Measurements from ENCODE around the gene PGM1.

The PGM1 gene

DNA sequence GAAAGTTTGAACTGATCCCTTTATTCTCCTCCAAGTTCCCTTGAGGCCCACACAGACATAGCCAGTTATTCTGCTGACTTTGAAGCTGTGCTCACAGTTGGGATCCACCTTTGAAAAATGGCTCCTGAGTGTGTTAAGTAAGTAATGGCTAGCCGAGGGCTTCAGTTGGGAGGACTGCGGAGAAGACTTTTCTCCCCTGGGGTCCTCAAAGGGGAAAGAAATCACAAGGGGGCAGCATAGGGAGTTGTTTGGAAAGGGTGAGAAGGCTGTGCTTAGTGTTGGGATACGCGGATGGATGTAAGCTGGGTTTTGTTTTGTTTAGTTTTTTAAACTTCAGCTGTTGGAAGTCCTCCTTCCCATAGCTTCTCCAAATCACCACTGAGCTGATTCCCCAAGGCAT lies 8.3 kb downstream of the PGM1 start:
- no peak for DNase-seq

DNA sequence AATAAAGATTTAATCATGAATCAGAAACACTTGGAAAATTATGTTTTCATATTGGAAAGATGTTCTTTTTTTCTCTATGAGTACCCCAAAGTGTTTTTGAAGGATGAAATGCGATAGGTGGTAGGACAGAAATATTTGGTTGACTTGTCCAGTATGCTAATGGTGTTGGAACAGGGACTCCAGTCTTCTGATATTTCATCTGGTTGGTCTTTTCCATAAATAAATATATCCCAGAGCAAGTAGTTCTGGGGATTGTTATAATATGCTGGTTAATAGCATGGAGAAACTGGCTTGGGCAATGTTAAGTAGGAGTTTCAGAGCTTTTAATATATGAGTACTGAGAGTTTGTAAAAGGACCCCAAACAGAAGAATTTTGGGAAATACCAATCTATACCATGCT lies 8.7 kb downstream of the PGM1 start:
- DNase-seq, result no peak

DNA sequence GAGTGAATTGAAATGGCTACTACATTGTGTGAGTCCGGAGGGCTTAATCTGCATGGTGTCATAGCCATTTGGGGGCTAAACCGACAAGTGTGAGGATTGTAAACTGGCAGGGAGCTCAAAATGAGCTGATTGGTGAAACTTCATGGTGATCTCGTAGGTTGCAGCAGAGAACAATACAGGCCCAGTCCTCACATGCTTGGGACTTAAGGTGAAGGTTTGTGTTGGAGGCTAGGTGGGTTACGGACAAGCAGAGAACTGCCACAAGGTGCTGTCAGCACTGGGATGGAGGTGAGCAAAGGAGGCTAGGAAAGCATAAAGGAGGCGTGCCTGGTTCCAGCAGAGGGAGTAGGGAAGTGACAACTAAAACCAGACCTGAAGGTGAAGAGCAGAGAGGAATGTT lies 9.4 kb downstream of the PGM1 start:
- no peak for DNase-seq

DNA sequence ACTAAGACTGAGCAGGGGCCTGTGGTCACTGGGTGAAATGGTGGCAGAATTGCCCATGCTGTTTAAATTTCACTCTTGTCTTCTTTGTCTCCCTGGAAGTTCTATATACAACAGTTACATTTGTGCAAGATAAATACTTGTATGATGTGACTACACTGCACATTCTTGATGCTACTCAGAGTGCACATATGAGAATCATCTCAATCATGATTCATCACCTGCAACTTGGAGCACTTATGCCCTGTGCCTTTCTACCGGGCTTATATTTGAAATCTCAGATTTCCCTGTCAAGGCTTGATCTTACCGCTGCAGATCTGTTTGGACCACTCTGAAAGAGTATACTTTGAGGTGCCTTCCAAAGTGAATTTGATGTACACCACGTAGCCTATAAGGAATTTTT lies 10.6 kb downstream of the PGM1 start:
- DNase-seq, result no peak

DNA sequence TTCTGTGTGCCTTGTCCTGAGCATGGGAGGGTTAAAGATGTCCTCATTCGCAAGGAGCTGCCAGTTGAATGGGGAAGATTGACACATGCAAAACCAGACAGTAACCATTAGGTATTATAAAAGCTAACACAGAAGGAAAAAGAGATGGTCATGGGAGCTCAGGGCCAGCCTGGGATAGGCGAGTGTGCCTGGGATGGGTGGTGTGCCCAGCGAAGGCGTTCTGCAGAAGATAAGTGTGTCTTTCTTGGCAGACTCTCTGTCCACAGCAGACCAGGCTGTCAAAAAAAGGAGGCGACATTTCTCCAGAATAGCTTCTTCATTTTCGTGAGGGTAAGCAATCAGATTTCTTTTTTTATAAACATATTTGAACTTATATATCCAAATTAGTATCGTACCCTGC lies 14.1 kb downstream of the PGM1 start:
- no peak for DNase-seq

DNA sequence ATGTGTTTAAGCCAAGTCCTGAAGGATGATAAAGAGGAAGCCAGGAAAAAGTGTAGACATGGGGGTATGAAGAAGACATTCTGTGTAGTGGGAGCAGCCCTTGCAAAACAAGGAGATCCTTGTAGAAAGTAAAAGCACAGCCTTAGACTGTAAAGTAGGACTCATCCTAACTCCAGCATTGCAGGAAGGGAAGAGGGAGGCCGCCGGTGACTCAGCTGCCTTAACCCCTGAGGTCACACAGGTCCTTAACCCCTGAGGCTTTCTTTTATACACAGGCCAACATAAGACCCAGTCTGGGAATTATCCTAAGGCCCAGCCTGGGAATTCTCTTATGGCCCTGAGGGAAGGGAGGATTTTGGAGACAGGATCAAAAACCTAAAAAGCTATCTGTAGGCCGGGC lies 18.0 kb downstream of the PGM1 start:
- no peak for DNase-seq

DNA sequence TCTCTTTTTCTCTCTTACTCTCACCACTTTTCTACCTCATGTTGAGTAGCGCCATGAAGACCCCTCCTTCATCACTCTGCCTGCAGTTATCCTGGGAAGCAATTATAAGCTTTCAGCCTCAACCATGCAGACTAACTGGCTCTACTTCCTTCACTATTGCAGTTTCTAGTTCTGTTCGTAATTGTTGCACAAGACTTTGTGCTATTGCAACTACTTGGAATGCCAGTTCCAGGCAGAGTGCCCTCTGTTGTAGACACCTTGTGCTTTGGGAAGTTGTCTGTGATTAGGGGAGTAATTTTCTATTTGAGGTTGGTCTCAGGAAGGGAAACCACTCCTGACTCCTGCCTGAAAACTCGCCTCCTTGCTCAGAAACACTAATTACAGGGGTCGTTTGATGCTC lies 19.4 kb downstream of the PGM1 start:
- no peak for DNase-seq

DNA sequence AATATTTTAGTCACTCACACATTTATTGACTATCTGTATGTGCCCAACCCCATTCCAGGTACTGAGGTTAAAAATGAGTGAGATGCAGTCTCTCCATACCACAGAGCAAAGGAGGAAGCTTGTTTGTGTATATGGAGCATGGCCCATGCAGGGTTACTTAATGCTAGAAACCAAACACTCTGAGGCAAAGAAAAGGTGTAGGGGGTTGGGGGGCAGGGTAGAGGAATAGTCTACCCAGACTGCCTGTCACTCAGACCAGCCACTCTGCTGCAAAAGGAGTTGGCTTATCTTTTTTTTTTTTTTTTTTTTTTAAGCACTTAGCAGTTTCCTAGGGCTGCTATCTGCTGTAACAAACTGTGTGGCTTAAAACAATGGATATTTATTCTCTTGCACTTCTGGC lies 19.8 kb downstream of the PGM1 start:
- DNase-seq, result no peak

DNA sequence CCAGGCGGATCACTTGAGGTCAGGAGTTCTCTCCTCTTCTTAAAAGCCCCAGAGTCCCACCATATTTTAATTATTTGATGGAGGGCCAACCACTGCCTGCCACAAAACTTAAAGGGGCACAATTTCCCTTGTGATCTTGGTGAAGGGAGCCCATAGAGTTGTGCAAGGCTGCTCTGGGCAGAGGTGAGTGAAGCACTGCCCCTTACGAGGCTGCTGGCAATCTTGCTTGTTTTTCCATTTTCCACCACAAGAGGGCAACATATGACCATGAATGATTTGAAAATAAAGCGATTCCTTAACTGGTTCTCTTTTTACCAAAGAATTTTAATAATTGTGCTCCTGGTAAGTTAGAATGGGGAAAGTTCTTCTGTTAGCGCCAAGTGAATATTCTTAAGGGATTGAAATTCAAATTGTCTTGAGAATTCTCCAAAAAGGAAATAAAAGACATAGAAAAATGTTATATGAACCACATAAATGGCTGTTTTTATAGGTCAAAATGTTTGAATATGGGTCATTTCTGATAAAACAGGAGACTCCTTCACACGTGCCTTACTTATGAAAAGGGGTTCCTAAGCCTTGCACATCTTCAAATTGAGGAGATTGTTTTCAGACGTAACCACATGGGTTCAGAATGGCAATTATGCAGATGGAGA lies 22.7 kb downstream of the PGM1 start:
- peak; percentile 6 for DNase-seq

DNA sequence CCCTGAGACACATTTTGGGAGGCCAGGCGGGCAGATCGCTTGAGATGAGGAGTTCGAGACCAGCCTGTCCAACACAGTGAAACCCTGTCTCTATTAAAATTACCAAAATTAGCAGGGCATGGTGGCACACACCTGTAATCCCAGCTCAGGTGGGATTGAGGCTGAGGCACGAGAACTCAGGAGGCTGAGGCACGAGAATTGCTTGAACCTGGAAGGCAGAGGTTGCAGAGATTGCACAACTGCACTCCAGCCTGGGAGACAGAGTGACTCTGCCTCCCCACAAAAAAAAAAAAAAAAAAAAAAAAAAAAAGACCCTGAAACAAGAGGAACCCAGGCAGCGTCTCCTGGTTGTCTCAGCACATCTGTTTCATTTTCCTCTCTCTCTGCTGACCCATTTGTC lies 24.2 kb downstream of the PGM1 start:
- no peak for DNase-seq

DNA sequence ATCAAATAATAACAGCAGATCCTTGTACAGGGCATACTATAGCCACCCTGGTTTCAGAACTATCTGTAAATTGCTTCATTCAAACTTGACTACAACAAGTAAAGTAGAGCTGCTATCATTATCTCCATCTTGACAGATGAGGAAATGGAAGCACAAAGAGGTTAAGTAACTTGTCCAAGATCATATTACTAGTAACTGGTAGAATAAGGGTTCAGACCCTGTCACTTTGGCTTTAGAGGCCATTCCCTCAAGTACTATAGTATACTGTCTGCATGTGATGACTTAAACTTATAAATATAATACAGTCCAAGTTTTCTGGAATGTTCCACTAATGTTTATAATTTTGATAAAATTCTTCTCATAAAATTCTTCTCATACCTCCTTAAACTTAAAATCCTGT lies 24.8 kb downstream of the PGM1 start:
- no peak for DNase-seq

DNA sequence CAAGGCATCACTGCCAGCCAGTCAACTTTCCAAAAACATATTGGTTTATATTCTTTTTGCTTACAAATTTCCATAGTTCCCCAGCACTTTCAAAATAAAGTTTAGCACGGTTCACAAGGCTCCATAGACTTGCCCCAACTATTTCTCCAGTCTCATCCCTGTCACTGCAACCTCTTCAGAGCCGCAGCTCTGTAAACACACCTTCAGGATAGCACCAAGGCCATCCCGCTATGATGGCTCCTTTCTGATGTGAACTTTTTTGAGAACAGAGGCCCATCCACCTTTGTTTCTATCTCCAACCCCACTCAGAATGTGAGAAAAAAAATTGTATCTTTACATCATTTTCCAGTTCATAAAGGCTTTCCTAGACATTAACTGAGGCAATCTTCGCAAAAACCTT lies 26.3 kb downstream of the PGM1 start:
- DNase-seq, result no peak

DNA sequence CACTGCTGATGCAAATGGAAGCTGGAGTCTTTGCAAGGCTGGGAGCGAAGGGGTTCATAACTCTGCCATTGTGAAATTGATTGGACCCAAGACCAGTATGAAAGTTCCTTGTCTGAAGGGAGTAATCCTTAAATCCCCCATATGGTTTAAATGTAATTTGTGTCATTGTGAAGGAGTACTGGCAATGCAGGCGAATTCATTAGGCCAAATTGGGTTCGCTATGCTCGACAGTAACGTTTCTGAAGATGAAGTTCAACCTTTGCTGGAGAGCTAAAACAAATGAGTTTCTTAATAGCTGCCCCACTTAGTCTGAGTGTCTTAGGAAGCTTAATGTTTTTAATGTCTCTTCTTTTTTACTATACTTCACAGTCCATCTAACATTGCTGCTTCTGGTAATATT lies 27.5 kb downstream of the PGM1 start:
- DNase-seq, result no peak

DNA sequence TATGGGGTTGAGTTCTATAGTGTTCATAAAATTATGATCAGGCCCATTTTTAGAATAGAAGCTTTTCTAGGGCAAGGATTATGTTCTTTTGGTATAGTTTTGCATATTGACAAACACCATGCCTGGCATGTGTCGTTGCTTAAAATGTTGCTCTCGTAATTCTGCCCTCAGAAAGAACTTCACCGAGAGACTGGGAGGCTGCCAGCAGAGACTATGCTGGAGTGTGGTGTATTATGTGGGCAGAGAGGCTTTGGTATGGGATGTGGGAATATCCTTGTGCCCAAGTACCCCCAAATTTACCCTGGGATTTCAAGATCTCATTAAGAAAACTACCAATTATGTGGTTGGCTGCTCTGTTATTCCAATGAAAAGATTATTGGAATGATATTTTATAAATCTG lies 27.9 kb downstream of the PGM1 start:
- DNase-seq, result no peak

DNA sequence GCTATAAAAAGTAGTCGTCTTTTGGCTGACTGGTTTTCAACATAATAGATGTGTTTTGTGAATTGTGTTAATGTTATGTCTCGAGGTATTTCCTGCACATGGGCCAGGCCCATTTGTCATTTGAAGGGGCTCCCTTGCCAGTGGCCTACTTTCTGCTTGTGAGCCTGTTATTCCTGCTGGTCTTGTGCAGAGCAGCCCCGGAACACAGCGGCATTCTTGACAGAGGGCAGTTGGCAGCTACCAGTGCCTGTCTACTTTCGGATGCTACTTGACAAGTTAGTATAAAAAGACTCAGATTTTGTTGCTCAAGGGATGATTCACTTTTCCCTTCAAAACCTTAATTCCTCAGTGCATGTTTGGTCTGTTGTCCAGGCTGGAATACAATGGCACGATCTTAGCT lies 28.5 kb downstream of the PGM1 start:
- no peak for DNase-seq

DNA sequence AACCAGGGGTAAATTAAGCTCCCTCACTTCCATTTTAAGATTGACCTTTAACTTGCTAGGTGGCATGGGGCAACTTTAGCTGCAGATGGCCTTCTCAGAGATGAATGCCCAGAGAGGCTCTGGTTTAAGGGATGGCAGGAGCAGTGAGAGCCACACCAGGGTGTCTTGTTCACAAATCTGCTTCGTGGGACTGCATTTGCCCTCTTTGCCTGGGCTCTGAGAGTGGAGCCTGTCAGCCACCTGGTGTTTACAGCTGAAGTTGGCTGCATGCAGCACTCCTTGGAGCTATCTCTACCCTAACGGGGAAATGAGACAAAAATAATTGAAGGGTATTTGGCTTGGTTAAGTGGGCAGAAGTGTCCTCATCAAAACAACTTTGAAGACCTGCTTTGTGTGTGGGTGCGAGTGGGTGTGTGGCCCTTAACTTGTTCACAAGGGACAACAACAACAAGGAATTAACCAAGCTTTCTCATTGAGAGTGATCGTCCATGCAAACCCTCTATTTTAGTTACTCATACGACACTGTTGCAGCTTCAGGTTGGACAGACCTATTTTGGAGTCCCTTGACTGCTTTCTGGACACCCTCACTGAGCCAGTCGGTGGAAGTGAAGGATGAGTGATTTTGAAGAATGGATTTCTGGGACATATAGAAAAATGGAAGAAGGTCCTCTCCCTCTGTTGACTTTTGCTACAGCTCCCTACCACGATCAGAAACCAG lies 29.8 kb downstream of the PGM1 start:
- no peak for DNase-seq

DNA sequence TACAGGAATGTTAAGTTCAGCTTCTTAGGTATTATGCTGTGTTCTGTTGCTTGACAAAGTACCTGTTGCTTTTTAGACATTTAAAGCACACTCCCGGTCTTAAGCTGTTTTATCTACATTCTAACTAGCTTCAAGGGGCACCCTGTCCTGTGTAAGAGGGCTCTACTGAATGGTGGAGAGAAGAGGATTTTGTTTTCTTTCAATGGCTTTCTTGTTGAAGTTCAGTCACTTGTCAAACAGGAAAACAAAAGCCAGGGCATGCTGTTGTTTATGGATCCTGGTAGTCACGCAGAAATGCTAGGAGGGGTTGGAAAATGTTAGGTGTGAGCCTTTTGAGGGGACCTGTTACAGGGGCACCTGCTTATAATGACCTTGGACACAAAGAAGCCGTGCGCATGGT lies 30.7 kb downstream of the PGM1 start:
- no peak for DNase-seq

DNA sequence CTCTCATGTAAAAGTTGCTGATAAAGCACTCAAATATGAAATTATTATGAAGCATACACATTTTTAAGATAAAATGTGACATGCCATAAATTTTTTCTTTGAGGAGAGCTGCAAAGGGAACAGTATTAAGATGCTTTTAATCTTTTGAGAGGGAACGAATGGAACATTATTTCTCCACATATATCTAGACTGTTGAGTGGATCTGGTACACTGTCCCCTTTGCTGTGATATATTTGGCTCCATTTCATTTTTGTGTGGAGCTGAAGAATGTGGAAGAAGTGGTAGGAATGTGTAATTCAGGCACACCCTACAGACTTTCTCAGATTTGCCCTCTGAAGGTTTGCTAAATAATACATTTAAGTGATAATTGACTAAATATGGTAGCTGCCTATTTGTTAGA lies 31.7 kb downstream of the PGM1 start:
- DNase-seq, result no peak

DNA sequence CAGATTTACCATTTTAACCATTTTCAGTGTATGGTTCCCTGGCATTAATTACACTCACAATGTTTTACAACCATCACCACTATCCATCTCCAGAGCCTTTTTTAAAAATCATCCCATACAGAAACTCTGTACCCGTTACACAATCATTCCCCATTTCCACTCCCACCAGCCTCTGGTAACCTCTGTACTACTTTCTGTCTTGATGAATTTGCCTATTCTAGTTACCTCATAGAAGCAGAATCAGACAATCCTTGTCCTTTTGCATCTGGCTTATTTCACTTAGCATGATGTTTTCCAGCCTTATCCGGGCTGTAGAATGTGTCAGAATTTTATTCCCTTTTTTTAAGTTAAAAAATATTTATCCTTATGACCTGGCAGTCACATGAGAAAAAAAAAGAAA lies 33.0 kb downstream of the PGM1 start:
- no peak for DNase-seq

DNA sequence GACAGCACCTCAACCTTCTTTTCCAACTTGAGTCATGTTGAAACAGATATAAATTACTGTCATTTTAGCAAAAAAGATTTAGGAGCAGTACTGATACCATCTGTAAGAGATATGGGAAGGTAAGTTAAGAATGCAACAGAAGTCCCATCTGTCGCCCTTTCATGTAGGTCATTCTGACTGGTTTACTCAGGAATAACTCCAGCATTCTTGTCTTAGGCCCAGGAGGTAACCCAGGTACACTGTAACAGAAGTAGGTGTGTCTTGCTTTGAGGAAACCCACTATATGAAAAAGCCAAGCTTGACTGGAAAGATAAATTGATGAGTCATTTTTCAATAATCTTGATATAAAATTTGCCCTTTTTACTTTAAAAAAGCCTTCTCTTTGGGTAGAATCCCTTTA lies 35.4 kb downstream of the PGM1 start:
- no peak for DNase-seq

DNA sequence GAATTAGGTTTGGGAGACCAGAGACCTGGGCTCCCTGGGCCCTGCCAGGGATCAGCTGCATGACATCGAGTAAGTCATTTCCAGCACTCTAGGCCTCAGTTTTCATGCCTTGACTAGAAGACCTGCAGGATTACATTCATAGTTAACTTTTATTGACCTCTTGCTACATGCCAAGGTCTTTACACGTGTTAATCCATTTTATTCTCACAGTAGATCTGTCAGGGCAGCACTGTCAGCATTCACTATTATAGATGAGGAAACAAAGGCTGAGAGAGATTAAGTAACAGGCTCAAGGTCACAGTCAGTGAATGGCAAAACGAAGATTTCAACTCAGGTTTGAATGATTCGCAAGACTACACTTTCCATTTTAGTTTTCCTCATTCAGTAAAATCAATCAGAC lies 37.0 kb downstream of the PGM1 start:
- no peak for DNase-seq

DNA sequence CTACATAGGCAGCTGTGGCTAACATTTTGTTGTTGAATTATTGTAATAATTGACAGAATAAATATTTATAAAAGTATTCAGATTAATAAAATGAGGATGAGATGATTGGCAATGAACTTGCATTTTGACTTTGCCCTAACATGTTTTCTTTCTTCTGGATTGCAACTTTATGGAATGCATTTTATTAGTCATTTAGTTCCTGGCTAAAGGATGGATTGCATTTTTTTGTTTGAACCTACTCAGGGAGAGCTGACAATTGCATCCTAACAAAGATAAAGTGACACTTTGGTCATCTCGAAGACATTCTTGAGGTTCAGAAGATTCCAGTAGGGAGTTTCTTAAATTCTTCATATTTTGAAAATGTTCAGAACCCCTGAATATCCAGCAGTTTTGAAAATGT lies 37.5 kb downstream of the PGM1 start:
- DNase-seq, result no peak

DNA sequence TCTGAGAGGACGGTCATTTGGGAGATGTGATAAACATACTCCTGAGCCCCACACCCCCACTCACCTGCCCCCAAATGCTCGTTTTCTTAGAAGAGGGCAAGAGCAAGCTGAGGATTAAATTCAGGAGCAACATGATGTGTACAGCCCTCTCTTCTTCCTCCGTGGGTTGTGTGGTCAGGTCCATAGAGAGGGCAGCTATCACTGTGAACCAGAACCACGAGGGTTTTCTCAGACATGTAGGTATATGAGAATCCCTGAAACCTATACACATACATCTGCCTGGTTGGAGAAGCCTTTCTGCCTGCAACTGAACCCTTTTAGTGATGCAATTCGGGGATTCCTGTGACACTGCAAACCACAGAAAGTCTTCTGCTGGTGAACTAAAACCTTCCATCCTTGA lies 38.9 kb downstream of the PGM1 start:
- no peak for DNase-seq

DNA sequence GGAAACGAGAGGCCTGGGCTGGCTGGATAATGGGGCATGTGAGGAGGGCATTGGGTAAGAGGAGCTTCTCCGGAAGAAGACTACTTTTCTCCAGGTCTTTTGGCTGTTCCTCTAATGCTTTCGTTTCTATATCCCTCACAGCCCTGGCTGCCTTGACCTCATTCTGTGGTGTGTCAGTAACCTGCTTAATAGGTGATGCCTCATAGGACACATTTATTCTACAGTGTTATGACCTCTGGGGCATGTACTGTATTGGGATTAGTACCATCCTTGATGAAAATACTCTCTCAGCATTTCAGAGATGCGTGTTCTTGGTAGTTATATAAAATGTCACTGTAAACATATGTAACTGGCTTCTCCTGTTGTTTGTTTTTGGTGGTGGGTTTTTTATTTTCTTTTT lies 40.1 kb downstream of the PGM1 start:
- no peak for DNase-seq

DNA sequence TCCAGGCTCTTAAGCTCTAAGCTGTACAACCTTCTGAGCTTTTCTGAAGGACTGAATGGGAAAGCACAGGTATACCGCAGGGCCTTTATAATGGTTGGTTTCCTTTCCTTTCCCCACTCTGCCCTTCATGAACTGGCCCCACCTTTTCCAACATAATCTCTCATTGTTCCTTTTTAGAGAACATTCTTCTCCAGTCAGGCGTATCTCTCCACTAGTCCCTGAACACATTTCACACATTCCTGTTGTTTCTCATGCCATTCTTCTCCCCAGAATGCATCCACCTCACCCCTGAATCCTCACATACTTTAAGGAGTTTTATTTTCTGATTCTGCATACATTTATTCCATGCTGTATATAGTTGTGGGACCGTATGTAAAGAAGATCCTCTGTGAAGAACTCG lies 41.3 kb downstream of the PGM1 start:
- DNase-seq, result no peak

Data from NCI-H748 treated with DMSO at 0.1 percent for 48 hours (cell line).